Measurements from ENCODE around the gene TXNDC8.

TXNDC8 gene

DNA sequence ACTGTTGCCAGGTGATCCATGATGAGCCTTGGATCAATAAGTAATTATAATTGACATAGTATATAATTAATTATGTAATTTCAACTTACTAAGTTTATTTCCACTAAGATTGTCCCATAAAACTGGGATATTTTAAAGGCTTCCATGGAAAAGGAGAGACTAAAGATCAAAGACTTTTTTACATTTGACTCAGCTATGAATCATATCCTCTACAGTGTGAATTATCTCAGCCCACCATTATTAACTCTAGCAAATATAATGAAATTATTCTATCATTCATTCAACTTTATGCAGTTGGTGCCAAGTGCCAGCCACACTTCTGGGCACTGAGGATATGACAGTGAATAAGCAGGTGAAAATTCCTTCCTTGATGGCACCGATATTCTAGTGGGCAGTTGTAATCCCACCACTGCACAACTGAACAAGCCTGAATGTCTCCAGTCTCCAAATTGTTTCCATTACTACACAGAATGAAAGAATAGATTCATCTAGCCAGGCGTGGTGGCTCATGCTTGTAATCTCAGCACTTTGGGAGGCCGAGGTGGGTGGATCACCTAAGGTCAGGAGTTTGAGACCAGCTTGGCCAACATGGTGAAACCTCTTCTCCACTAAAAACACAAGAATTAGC, 59.5 kb downstream of the TXNDC8 start:
- ATAC-seq, result no peak
- Mint-ChIP-seq H3K9me3 (no peaks in the 10 kb centered on the region), H3K4me3 (no peak overlapping the region), H3K27me3 (peaks cover 7% of the 10 kb centered on the region), H3K36me3 (ENCODE audit: low read depth) (no peaks in the 10 kb centered on the region), H3K4me1 (peaks cover 8% of the 10 kb centered on the region), H3K27ac (no peak overlapping the region)
- no peak for DNase-seq

DNA sequence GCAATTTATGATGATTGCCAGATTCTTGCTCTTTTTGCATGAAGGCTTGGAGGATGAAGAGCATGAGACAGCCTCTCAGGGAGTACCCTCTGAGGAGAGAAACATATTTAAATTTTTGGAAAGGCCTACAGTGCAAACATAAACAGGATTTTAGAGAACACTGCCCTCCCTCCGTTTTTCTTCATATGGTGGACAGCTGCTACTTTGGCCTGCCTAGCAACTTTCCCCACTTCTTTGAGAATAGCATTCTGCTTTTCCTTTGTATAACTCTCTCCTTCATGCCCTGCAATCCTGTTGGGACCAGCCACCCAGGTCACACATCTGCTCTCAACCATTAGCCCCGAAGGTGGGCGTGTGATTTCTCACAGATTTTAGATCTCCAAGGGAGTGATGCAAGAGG, 60.9 kb downstream of the TXNDC8 start:
- no peak overlapping the region for H3K4me3 Mint-ChIP-seq
- no peaks in the 10 kb centered on the region for H3K9me3 Mint-ChIP-seq
- peaks cover 8% of the 10 kb centered on the region for H3K4me1 Mint-ChIP-seq
- no peak for DNase-seq
- H3K36me3 Mint-ChIP-seq (ENCODE audit: low read depth), result no peaks in the 10 kb centered on the region
- H3K27me3 Mint-ChIP-seq, result peaks cover 7% of the 10 kb centered on the region
- ATAC-seq, result no peak
- H3K27ac Mint-ChIP-seq, result no peak overlapping the region

DNA sequence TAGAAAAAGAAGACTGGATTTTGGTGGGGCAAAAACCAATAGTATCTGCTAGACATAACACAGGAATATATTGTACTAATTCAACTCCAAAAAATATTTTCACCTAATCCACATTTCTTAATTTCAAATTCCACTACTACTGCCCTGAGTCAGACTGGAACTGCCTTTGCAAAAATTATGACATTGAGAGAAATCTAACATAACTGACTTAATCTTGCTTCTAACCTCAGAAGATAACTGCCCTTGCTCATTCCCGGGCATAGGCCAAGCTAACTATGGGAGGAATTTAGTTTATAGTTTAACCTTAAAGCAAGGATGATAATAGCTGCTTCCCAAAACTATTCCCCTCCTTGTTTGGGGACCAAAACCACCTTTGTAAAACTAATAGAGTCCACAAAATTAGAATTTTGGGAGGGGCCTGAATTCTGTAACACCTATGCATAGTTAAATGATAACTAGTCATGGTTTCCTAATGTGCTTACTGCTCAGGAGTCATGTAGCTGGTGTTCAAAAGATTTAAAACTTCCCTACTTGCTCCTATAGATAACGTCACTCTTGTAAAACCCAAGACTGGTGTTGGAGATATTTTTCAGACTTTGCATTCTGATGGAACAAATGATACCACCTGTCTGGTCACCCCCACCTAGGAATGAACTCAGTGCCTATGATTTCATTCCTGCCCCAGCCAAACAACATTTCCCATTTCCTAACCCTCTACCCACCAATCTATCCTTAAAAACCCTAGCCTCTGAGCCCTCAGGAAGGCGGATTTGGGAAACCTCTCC, 67.3 kb downstream of the TXNDC8 start:
- H3K9me3 Mint-ChIP-seq, result no peaks in the 10 kb centered on the region
- no peak overlapping the region for H3K27ac Mint-ChIP-seq
- H3K4me3 Mint-ChIP-seq, result no peak overlapping the region
- H3K36me3 Mint-ChIP-seq (ENCODE audit: low read depth), result no peaks in the 10 kb centered on the region
- no peaks in the 10 kb centered on the region for H3K4me1 Mint-ChIP-seq
- DNase-seq, result no peak
- no peaks in the 10 kb centered on the region for H3K27me3 Mint-ChIP-seq
- ATAC-seq, result no peak

DNA sequence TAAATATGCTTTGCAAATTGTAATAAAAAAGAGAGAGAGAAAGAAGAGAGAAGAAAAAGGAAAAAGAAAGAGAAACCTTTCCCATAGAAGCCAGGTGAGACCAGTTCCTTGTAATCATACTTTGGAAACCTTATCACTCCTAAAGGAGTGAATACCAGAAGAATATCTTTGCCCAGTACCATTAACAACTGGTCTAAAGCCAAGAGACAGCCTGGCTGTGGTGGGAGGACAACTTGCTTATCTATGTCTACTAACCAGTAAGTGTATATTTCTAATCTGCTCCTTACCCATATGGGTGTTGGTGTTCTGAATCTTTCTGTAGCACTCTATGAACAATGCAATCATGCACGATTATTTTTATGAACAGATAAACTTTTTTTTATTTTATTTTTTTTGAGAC, 70.9 kb downstream of the TXNDC8 start:
- no peak for ATAC-seq
- H3K9me3 Mint-ChIP-seq, result no peaks in the 10 kb centered on the region

DNA sequence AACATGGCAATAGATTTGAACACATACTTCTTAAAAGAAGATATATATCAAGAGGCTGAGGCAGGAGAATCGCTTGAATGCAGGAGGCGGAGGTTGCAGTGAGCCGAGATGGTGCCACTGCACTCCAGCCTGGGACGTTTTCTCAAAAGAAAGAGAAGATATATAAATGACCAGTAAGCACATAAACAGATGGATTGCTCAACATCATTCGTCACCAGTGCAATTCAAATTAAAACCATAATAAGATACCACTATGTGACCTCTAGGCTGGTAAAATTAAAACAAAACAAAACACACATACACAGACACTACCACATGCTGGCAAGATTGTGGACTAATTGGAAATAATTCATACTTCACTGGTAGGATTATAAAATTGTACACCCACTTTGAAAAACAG, 76.0 kb downstream of the TXNDC8 start:
- Mint-ChIP-seq H3K27me3 (peaks cover 8% of the 10 kb centered on the region), H3K4me3 (no peak overlapping the region), H3K27ac (no peak overlapping the region), H3K9me3 (no peaks in the 10 kb centered on the region), H3K4me1 (peaks cover 27% of the 10 kb centered on the region), H3K36me3 (ENCODE audit: low read depth) (no peaks in the 10 kb centered on the region)
- no peak for ATAC-seq
- no peak for DNase-seq

More for the DNA sequence above, 70.9 kb downstream of the TXNDC8 start:
- Mint-ChIP-seq H3K36me3 (ENCODE audit: low read depth) (no peaks in the 10 kb centered on the region), H3K4me1 (no peaks in the 10 kb centered on the region), H3K27me3 (peaks cover under 1% of the 10 kb centered on the region), H3K27ac (no peak overlapping the region), H3K4me3 (no peak overlapping the region)
- DNase-seq, result no peak

DNA sequence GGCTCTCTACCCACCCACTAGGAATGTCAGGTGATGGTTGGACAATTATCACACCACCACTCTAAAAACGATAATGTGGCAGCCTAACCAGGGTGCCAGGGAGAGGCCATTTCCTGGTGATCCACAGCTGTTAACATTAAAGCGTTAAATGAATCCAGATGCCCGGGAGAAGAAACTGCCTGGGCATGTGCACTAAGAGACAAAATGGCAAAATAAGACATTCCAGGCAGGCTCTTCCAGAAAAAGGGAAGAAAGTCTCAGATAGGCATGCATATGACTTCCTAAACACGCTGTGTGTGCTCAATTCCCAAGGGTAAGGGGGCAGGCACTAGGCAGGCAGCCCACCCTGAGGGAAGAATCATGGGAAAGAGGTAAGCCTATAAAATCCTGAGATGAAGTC, 76.8 kb downstream of the TXNDC8 start:
- Mint-ChIP-seq H3K4me3 (no peak overlapping the region), H3K27ac (no peak overlapping the region), H3K27me3 (peaks cover 8% of the 10 kb centered on the region), H3K4me1 (peaks cover 27% of the 10 kb centered on the region), H3K9me3 (no peaks in the 10 kb centered on the region), H3K36me3 (ENCODE audit: low read depth) (peaks cover 2% of the 10 kb centered on the region)
- no peak for DNase-seq
- ATAC-seq, result no peak

DNA sequence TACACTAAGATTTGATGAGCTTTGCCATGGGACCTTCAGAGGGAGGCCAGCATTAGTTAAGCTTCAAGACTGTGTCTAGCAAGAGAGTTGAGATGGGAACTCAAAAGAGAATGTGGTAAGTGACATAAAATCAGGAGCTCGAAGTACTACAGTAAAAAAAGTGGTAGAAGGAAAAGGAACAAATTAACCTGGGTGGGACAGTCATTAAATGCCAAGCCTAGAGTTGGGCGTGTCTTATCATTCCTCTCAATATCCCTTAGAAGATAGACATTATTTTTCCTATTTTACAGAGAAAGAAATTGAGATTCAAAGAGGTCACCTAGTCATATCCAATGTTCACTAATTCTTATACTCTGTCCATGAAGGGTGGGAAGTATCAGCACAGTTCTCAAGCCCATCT, 78.1 kb downstream of the TXNDC8 start:
- Mint-ChIP-seq H3K36me3 (ENCODE audit: low read depth) (peaks cover 10% of the 10 kb centered on the region), H3K4me3 (no peak overlapping the region), H3K27me3 (peaks cover 8% of the 10 kb centered on the region), H3K9me3 (no peaks in the 10 kb centered on the region), H3K4me1 (peaks cover 31% of the 10 kb centered on the region), H3K27ac (peak overlapping the region; percentile 37)
- DNase-seq, result no peak
- ATAC-seq, result no peak

DNA sequence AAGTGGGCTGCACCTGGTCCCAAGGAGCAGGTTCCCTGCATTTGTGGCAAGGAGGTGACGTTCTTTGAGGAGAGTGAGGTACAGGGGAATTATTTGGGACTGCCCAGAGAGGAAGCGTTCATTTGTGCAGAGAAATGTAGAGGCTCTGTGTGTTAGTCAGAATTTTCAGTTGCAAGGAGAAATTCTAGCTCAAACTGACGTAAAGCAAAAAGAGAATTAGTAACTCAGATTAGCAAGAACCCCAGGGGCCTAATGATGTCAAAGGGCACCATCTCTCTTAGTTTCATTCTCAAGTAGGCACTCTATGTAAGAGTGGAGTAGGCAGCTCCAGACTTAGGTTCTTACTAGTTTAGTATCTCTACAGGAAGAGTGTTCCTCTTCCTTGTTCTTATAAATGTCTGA, 79.0 kb downstream of the TXNDC8 start:
- Mint-ChIP-seq H3K9me3 (no peaks in the 10 kb centered on the region), H3K27ac (peak overlapping the region; percentile 77), H3K4me3 (no peak overlapping the region)

DNA sequence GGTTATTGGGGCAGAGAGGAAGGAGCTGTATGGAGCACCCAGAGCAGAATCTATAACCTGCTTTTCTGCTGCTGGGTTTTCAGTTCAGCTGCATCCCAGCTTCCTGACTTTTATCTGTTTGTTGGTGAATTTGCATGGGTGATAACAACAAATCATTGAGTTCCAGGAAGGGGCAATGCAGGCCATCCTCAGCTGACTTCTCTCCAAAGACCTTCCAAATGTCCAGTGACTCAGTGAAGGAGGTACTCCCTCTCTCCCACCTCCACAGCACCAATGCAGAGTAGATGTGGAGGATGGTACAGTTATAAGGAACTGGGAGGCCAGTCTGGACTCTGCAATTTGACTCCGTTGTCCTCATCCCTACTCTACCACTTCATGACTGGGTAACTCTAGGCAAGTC, 79.7 kb downstream of the TXNDC8 start:
- Mint-ChIP-seq H3K4me1 (peaks cover 47% of the 10 kb centered on the region), H3K36me3 (ENCODE audit: low read depth) (peaks cover 26% of the 10 kb centered on the region), H3K27me3 (peaks cover 8% of the 10 kb centered on the region), H3K27ac (no peak overlapping the region), H3K9me3 (no peaks in the 10 kb centered on the region), H3K4me3 (peak overlapping the region; percentile 95)
- no peak for DNase-seq
- ATAC-seq, result no peak

More for the DNA sequence above, 79.0 kb downstream of the TXNDC8 start:
- no peak for DNase-seq
- Mint-ChIP-seq H3K27me3 (peaks cover 8% of the 10 kb centered on the region), H3K36me3 (ENCODE audit: low read depth) (peaks cover 19% of the 10 kb centered on the region), H3K4me1 (peaks cover 40% of the 10 kb centered on the region)
- no peak for ATAC-seq

DNA sequence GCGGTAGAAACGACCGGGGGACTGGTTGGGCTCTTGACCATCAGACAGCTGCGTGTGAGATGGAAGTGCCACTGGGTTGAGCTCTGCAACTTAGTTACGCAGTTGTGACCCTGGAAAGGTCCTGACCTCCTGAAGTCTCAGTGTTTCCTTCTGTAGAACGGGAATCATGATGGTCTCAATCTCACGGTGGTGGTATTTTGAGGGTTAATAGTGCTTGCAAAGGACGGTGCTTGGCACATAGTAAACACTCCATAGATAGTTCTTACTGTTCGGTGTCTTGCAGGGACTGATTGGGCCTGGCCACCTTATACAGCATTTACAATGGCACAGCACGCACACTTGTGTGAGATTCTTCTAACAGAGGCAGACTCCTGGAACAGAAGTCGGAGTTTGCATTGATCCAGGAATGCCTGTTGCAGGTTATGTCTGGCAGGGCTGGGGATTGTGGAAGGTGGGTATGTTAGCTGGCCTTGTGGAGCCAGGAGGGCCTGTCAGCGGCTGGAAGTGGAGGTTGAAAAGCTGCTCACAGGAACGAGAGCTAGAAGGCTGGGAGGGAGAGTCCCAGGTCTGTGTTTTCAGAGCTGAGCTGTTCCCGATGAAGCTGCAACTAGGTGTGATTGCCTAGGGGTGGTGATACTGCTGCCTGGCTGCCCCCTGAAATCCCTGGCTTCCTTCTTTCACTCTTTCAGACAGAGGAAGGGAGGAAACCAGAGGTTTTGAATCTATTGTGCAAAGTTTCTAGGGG, 80.4 kb downstream of the TXNDC8 start:
- Mint-ChIP-seq H3K27ac (peak overlapping the region; percentile 93), H3K4me3 (peak overlapping the region; percentile 95), H3K36me3 (ENCODE audit: low read depth) (peaks cover 33% of the 10 kb centered on the region), H3K4me1 (peaks cover 54% of the 10 kb centered on the region), H3K9me3 (no peaks in the 10 kb centered on the region), H3K27me3 (peaks cover 8% of the 10 kb centered on the region)
- ATAC-seq (no peak), DNase-seq (peak; percentile 20)

DNA sequence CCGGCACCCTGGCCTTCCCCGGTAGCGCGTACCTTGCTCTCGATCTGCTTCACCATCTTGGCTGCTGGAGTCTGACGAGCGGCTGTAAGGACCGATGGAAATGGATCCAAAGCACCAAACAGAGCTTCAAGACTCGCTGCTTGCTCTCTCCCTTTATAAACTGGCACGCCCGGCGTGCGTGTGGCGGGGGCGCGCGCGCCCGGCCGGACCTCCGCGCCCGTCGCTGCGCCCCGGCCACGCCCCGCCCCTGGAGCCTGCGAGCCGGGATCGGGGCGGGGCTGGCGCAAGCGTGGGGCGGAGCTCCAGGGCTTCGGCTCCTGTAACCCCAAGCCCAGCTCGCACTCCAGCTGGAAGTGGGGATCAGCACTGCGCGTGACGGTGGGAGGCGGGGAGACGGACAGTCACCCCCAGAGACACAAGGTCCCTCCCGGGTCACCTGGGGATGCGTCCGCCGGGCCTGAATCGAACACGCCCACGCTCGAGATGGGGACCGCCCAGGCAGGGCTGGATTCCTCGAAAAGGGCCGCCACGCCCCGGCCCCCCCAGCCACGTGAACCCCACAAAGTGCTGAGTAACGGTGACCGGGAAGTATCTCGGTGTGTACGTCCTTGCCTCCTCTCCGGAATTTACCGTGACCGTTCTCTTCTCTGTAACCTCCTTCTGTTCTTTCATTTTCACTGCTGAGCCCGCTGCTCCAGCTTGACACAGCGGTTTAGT, 81.1 kb downstream of the TXNDC8 start, which contains the start of gene TXN:
TSS of gene TXN (minus strand) at position 128 of the 717 bp plus-strand sequence. CDS start at position 56, 72 bp downstream.
- Mint-ChIP-seq H3K4me3 (peak within 1 kb of the TSS; percentile 95), H3K27ac (peak within 1 kb of the TSS; percentile 98), H3K27me3 (peaks cover 6% of the 10 kb centered on the region), H3K36me3 (ENCODE audit: low read depth) (peaks cover 39% of the 10 kb centered on the region), H3K4me1 (peaks cover 62% of the 10 kb centered on the region), H3K9me3 (no peaks in the 10 kb centered on the region)
- ATAC-seq (peak; percentile 77), DNase-seq (peak; percentile 89)

DNA sequence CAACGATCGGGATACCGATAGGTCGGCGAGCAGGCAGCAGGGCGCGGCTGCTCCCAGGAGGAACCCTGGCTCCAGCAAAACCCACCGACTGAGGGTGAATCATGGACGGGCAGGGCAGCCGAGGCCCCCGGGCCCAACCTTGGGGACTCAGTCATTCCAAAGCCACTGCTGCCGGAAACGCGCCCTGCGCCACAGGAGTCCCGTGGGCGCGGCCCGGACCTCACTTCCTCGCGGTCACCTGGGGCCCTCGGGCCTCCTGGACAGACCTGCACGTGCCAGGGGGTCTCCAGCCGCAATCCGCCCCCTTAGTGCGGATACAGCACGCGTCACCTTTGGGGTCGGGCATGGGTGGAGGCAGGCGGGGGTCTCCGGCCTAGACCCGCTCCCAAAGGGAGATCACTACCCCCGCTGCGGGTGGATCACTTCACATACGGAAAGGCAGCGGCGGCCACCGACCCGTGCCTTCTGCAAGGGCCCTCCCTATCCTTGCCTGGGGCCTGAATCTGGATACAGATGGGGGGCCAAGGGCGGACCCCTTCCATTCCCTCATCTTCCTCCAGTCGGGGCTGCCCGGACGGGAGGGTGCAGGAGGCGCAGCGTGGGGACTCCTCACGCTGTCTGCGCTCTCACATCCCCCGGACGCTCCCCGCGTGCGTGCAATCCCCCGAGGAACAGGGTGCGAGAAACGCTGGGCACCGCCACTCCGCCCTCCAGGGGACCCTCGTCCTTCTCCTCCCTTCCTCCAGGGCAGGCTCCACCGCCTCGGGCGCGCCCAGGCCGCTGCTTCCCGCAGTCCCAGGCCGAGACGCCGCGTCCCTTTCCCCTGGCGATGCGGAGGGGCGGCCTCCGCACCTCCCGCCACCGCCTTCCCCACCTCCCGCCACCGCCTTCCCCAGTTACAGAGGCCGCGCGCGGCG, 81.9 kb downstream of the TXNDC8 start:
- peak overlapping the region; percentile 98 for H3K27ac Mint-ChIP-seq
- ATAC-seq (peak; percentile 27), DNase-seq (peak; percentile 65)
- no peaks in the 10 kb centered on the region for H3K9me3 Mint-ChIP-seq
- peaks cover 64% of the 10 kb centered on the region for H3K4me1 Mint-ChIP-seq
- peaks cover 4% of the 10 kb centered on the region for H3K27me3 Mint-ChIP-seq
- H3K36me3 Mint-ChIP-seq (ENCODE audit: low read depth), result peaks cover 43% of the 10 kb centered on the region
- H3K4me3 Mint-ChIP-seq, result peak overlapping the region; percentile 95

DNA sequence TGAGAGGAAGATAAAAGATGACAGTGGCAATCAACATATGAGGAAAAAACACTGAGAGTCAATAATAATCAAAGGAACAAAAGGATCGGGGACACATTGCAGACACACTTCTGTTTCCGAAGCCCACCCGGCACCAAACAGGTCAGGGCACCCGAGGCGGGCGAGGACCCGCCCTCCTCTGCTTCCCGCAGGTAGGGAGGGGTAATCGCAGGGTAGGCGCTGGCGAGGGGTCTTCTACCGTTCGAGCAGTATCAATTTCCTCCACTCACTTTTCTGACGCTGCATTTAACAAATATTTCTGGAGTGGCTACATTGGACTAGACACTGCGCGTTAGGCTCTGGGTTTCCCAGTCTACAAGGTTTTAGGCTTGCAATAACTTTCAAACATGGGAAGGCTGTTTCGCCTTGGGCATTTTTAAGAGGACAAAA, 82.6 kb downstream of the TXNDC8 start:
- Mint-ChIP-seq H3K36me3 (ENCODE audit: low read depth) (peaks cover 50% of the 10 kb centered on the region), H3K27me3 (peaks cover 4% of the 10 kb centered on the region), H3K27ac (peak overlapping the region; percentile 98), H3K4me3 (peak overlapping the region; percentile 95), H3K4me1 (peaks cover 68% of the 10 kb centered on the region), H3K9me3 (no peaks in the 10 kb centered on the region)
- DNase-seq (no peak), ATAC-seq (no peak)
